D721Med (cell line): Measurements from ENCODE around the gene MYMK.

ENCODE experiments used
- DNase-seq: peaks from one replicate; pipeline ENCODE4 v3.0.0; 2011; ENCODE audit warnings: low spot score; ENCODE audit not compliant: insufficient read length
- FAIRE-seq: peaks from 2 replicates; lab custom pipeline; 2011; peaks lifted over from hg19 to GRCh38; lab: Jason Lieb, UNC
- TF ChIP-seq, protein P1 (sequence below): IDR thresholded peaks from 2 replicates; pipeline ENCODE4 v1.5.1; 2012; ENCODE audit warnings: mild to moderate bottlenecking, control low read depth; ENCODE audit not compliant: insufficient read depth; ENCODE audit errors: missing control alignments

Gene MYMK

DNA sequence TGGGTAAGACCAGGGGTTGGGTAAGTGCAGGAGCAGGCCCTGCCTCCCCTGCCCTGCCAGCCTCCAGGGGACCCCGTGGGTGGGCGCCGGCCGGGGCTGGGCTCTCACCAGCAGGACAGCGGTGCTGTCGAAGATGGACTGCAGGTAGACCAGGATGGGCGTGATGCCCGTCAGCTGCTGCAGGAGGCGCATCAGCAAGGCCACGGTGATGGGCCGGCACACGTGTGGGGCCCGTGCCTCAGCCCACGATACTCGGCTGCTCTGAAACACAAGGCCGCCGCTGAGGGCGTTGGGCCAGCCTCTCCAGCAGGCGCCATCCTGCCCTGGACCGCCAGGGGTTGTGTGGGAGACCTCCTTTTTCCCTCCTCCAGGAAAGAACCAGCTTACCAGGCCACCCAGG is 49.9 kb downstream of the MYMK start:
- TF ChIP-seq, protein P1, sequence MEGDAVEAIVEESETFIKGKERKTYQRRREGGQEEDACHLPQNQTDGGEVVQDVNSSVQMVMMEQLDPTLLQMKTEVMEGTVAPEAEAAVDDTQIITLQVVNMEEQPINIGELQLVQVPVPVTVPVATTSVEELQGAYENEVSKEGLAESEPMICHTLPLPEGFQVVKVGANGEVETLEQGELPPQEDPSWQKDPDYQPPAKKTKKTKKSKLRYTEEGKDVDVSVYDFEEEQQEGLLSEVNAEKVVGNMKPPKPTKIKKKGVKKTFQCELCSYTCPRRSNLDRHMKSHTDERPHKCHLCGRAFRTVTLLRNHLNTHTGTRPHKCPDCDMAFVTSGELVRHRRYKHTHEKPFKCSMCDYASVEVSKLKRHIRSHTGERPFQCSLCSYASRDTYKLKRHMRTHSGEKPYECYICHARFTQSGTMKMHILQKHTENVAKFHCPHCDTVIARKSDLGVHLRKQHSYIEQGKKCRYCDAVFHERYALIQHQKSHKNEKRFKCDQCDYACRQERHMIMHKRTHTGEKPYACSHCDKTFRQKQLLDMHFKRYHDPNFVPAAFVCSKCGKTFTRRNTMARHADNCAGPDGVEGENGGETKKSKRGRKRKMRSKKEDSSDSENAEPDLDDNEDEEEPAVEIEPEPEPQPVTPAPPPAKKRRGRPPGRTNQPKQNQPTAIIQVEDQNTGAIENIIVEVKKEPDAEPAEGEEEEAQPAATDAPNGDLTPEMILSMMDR, result no peak
- DNase-seq, result no peak
- FAIRE-seq, result no peak

DNA sequence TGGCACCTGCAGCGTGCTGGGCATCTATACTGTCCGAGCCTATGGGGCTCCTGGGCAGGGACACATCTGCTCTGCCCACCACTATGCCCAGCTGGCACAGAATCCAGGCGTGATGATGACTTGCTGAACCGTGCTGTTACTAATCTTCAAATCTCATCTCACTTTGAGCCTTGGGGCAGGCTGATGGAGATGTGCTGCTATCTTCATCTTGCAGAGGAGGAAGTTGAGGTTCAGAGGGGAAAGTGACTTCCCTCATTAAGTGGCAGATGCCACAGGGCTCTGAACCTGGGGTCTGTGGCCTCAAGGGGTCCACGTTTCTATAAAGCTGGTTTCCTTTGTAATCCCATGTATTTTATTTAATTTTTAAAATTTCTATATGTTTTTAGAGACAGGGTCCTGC is 50.5 kb downstream of the MYMK start:
- DNase-seq, result no peak
- TF ChIP-seq, protein P1, result no peak
- no peak for FAIRE-seq

DNA sequence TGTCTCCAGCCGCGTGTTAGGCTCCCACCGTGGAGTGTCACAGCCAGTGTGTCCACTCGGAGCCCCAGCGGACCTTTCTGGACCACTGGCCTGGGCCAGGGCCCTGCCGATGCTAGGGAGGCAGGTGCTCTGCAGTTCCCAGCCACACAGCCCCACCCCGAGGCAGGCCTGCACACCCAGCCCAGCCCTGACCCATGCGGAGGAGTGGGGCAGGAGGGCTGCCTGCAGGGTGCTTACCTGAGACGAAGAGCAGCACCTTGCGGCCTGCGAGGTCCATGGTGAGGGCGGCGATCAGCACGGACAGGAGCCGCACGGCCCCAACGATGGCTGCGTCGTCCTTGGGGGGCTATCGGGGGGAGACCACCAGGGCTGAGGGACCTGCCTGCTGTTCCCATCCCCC is 51.0 kb downstream of the MYMK start:
- no peak for FAIRE-seq
- TF ChIP-seq, protein P1, result no peak
- no peak for DNase-seq

DNA sequence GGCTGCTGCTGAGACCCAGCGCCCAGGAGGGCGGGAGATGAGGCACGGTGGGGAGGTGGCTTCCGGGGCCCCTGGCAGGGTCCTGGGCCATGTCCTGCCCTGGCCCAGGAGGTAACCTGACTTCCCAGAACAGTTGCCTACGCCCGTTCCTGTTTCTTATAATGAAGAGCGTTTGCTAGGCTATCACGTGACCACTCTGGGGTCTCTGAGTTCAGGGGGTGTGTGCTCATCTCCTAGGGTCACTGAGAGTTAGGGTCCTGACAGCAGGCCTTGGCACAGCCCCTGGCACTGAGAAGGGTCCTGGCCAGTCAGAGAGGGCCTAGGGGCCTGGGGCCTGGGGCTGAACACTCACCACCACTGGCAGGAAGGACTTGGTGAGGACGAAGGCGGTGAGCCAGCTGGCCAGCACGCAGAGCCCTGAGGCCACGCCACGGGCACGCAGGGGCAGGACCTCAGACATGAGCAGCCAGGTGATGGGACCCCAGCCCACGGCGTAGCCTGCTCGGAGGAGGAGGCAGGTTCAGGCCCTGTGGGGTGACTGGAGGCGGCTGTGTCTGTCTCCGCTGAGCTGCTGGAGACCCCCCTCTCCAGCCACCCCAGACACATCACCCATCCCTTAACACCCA is 51.9 kb downstream of the MYMK start:
- DNase-seq, result no peak
- TF ChIP-seq, protein P1, result no peak
- no peak for FAIRE-seq

DNA sequence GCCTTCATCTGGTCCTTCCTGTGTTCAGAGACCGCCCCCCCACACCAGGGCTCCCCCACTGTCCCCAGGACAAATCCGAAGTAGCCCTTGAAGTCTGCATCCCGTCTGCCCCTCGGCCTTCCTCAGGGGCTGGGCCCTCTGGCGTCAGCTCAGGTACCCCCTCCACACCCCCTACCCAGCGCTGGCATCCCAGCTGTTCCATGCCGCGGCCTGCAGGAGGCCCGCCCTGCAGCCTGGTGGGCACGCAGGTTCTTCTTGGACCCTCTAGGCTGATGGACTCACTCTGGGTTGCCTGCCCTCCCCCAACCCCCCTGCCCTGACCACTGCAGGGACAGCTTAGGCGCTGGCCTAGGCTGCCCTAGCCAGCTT is 52.5 kb downstream of the MYMK start:
- DNase-seq (no peak), FAIRE-seq (no peak)
- TF ChIP-seq, protein P1, result no peak

DNA sequence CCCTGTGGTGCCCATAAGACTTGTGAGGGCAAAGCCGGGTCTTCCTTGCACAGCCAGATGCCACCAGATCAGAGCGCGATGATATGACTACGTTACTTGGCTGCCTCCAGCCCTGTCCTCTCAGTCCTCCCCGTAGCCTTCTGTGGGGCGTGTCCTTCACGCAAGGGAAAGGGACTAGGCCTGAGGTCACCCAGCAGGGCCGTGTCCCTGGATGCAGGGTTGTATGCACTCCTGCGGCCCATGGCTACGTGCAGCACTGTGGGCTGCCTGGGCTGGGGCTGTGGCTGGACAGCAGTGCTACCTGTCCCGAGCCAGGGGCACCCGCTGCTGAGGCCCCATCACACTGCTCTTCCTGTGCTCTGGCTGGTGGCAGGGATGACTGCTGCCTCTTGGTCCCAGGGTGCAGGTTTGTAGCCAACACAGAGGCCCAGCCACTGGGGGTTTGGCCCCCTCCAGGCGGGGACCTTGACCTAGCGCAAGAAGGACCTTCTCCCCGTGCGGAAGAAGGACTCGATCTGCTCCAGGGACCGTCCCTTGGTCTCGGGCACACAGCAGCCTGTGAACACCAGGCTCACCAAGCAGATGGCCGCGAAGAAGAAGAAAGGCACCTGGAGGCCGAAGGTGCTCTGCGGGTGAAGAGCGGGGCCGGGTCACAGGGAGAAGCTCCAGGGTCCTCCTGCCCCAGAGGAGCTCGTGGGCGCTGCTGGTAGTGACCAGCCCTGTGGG is 53.0 kb downstream of the MYMK start:
- DNase-seq, result no peak
- no peak for FAIRE-seq
- TF ChIP-seq, protein P1, result no peak

DNA sequence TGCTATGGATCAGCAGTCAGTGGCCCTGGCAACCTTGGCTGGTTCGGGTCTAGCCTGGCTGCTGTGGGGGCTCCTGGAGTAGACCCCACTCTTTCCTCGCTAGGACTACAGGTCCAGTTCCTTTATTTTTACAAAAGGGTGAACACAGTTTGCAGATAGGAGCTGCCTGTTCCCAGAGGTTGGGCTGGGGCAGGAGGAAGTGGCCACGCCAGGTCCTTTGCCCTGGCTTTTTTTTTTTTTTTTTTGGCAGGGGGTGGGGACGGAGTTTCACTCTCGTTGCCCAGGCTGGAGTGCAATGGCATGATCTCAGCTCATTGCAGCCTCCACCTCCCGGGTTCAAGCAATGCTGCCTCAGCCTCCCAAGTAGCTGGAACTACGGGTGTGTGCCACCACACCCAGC is 53.8 kb downstream of the MYMK start:
- no peak for DNase-seq
- FAIRE-seq, result no peak
- TF ChIP-seq, protein P1, result no peak
